K562 (cell line): Measurements from ENCODE around the gene ZNF831.

ENCODE experiments used
- CCNT2 ChIP-seq: IDR thresholded peaks from 2 replicates; pipeline ENCODE4 v1.6.1; 2011; ENCODE audit warnings: borderline replicate concordance, low read depth, mild to moderate bottlenecking, moderate library complexity, mixed read lengths, low read length; ENCODE audit not compliant: insufficient read length; ENCODE audit errors: extremely low read depth
- HNRNPLL ChIP-seq: fragments of 200-400 bp; formaldehyde crosslinking; IDR thresholded peaks from 2 replicates; pipeline ENCODE4 v1.6.1; 2017; ENCODE audit warnings: low read length, low read depth, mild to moderate bottlenecking; ENCODE audit not compliant: poor library complexity, severe bottlenecking
- POLR2AphosphoS5 ChIP-seq: IDR thresholded peaks from 2 replicates; pipeline ENCODE4 v1.6.1; 2011; ENCODE audit warnings: mild to moderate bottlenecking, low read depth, low read length, moderate library complexity; ENCODE audit not compliant: control insufficient read depth, insufficient read depth
- SNRNP70 ChIP-seq: fragments of 200-400 bp; formaldehyde crosslinking; optimal IDR thresholded peaks from 2 replicates; pipeline ENCODE3; 2017; ENCODE audit warnings: low read depth, low read length
- TF ChIP-seq, protein P1 (sequence below): sonication (generic); formaldehyde crosslinking; IDR thresholded peaks from 2 replicates; pipeline ENCODE4 v1.8.0; 2022; ENCODE audit warnings: mild to moderate bottlenecking, missing genetic modification reagents, borderline replicate concordance
- TF ChIP-seq, protein P2 (sequence below), 3 experiments: IDR thresholded peaks in 2 of 3; conservative IDR thresholded peaks in 1 of 3; 2 replicates each; pipeline ENCODE4 v1.5.1; 2011 to 2012; ENCODE audit warnings: low read length in 3 of 3, mild to moderate bottlenecking in 3 of 3, control low read depth in 2 of 3, improper control_type of control experiment in 1 of 3, inconsistent platforms in 1 of 3, low read depth in 1 of 3, mixed read lengths in 1 of 3, moderate library complexity in 1 of 3; ENCODE audit not compliant: insufficient read depth in 2 of 3
- TF ChIP-seq, protein P3 (sequence below): fragments of 450-650 bp; IDR thresholded peaks from 2 replicates; pipeline ENCODE4 v1.6.1; 2016; ENCODE audit warnings: antibody characterized with exemption
- TF ChIP-seq, protein P4 (sequence below): fragments of 250-450 bp; sonication (Bioruptor Pico); IDR thresholded peaks from 2 replicates; pipeline ENCODE4 v1.4.0; 2020
- TF ChIP-seq, protein P5 (sequence below): fragments of 250-450 bp; sonication (Bioruptor Pico); IDR thresholded peaks from 2 replicates; pipeline ENCODE4 v1.5.0; 2021; ENCODE audit warnings: mild to moderate bottlenecking, moderate library complexity

DNA sequence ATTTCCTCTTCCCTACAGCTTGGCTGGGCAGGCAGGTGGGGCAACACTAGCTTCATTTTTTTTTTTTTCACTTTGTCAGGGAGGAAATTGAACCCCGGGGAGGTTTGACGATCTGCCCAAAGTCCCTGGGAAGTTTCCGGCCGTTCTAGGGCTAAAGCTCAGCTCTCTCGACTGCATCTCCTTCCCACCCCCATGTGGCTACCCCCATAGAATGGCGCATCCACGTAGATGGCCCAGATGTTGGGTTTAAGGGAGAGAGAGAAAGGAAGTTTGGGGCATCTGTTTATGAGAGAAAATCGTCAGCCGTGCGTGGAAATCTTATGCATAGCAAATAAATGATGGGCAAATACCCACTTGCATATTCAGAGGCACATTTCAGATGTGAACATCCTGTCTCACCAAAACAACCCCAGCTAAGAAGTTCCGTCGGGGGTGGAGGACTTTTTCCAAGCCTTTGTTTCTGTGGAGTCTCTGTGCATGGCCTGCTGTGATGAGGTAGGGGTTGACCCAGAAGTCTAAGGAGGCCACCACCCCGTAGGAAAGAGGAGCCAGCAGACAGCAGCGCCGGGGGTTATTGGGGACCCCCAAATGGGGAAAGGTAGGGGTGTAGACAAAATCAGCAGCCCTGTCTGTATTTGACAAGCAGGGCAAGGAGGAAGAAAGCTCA, 40.5 kb upstream of the ZNF831 start:
- TF ChIP-seq, protein P1, sequence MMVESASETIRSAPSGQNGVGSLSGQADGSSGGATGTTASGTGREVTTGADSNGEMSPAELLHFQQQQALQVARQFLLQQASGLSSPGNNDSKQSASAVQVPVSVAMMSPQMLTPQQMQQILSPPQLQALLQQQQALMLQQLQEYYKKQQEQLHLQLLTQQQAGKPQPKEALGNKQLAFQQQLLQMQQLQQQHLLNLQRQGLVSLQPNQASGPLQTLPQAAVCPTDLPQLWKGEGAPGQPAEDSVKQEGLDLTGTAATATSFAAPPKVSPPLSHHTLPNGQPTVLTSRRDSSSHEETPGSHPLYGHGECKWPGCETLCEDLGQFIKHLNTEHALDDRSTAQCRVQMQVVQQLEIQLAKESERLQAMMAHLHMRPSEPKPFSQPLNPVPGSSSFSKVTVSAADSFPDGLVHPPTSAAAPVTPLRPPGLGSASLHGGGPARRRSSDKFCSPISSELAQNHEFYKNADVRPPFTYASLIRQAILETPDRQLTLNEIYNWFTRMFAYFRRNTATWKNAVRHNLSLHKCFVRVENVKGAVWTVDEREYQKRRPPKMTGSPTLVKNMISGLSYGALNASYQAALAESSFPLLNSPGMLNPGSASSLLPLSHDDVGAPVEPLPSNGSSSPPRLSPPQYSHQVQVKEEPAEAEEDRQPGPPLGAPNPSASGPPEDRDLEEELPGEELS (CRISPR knock-in tag), result no peak
- TF ChIP-seq HNRNPLL, result no peak
- no peak for TF ChIP-seq POLR2AphosphoS5
- TF ChIP-seq, protein P2, sequence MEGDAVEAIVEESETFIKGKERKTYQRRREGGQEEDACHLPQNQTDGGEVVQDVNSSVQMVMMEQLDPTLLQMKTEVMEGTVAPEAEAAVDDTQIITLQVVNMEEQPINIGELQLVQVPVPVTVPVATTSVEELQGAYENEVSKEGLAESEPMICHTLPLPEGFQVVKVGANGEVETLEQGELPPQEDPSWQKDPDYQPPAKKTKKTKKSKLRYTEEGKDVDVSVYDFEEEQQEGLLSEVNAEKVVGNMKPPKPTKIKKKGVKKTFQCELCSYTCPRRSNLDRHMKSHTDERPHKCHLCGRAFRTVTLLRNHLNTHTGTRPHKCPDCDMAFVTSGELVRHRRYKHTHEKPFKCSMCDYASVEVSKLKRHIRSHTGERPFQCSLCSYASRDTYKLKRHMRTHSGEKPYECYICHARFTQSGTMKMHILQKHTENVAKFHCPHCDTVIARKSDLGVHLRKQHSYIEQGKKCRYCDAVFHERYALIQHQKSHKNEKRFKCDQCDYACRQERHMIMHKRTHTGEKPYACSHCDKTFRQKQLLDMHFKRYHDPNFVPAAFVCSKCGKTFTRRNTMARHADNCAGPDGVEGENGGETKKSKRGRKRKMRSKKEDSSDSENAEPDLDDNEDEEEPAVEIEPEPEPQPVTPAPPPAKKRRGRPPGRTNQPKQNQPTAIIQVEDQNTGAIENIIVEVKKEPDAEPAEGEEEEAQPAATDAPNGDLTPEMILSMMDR (IDR thresholded peaks at IDR 0.05 in 2 of 3, conservative IDR thresholded peaks at IDR 0.05 in 1 of 3; ENCODE audit: insufficient read depth in 2 of 3, low read depth in 1 of 3, low read length in 3 of 3), result no peak
- TF ChIP-seq SNRNP70, result no peak
- TF ChIP-seq, protein P3, sequence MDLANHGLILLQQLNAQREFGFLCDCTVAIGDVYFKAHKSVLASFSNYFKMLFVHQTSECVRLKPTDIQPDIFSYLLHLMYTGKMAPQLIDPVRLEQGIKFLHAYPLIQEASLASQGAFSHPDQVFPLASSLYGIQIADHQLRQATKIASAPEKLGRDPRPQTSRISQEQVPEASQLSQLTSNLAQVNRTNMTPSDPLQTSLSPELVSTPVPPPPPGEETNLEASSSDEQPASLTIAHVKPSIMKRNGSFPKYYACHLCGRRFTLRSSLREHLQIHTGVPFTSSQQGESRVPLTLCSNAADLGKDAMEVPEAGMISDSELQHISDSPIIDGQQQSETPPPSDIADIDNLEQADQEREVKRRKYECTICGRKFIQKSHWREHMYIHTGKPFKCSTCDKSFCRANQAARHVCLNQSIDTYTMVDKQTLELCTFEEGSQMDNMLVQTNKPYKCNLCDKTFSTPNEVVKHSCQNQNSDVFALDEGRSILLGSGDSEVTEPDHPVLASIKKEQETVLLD, result no peak
- no peak for TF ChIP-seq CCNT2
- TF ChIP-seq, protein P4, sequence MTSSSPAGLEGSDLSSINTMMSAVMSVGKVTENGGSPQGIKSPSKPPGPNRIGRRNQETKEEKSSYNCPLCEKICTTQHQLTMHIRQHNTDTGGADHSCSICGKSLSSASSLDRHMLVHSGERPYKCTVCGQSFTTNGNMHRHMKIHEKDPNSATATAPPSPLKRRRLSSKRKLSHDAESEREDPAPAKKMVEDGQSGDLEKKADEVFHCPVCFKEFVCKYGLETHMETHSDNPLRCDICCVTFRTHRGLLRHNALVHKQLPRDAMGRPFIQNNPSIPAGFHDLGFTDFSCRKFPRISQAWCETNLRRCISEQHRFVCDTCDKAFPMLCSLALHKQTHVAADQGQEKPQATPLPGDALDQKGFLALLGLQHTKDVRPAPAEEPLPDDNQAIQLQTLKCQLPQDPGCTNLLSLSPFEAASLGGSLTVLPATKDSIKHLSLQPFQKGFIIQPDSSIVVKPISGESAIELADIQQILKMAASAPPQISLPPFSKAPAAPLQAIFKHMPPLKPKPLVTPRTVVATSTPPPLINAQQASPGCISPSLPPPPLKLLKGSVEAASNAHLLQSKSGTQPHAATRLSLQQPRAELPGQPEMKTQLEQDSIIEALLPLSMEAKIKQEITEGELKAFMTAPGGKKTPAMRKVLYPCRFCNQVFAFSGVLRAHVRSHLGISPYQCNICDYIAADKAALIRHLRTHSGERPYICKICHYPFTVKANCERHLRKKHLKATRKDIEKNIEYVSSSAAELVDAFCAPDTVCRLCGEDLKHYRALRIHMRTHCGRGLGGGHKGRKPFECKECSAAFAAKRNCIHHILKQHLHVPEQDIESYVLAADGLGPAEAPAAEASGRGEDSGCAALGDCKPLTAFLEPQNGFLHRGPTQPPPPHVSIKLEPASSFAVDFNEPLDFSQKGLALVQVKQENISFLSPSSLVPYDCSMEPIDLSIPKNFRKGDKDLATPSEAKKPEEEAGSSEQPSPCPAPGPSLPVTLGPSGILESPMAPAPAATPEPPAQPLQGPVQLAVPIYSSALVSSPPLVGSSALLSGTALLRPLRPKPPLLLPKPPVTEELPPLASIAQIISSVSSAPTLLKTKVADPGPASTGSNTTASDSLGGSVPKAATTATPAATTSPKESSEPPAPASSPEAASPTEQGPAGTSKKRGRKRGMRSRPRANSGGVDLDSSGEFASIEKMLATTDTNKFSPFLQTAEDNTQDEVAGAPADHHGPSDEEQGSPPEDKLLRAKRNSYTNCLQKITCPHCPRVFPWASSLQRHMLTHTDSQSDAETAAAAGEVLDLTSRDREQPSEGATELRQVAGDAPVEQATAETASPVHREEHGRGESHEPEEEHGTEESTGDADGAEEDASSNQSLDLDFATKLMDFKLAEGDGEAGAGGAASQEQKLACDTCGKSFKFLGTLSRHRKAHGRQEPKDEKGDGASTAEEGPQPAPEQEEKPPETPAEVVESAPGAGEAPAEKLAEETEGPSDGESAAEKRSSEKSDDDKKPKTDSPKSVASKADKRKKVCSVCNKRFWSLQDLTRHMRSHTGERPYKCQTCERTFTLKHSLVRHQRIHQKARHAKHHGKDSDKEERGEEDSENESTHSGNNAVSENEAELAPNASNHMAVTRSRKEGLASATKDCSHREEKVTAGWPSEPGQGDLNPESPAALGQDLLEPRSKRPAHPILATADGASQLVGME (CRISPR knock-in tag), result no peak
- TF ChIP-seq, protein P5, sequence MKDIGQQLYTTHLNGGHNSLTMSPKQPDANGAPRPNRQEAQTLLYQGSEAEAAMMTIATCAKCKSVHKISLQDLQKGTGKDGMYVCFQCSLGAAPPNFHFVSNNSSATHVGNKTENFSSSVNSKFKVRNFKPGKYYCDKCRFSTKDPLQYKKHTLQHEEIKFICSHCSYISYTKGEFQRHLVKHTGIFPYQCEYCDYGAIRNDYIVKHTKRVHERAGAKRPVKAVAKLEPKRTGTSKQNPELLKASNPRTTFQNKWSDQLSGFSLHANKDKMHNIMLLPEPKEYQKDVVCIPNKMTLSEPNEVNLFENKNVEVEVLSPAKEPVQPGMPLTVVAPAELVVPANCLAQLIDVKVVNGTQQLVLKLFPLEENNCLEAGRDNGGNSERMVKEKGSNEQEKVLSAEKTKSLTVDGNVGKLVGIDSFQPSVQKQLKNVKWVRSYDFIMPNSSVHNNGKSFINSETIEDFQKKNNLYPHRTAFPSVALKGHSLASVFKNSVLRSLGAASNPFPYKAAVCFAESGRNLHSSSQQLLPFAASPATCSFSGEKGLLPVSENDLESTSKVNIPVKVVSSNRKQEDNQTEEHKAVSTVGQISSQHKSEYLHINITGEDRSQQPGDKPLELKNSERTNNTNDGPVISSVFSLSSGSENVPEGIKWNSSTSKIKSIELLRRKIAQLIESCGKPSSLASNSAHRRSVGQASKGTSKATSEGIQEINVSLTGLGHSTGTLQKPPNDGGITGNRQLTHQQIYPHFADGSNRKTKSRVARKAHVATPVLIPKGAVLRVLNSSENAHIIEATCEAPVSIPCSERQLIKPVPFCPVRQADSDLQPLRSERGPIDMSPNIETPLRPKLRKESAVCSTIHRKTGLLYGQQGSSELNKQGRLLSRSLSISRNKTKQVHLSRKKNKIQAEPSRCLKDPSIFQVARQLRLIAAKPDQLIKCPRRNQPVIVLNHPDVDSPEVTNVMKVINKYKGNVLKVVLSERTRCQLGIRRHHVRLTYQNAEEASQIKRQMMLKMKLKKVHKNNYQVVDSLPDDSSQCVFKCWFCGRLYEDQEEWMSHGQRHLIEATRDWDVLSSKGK, result no peak
